BLaER1 (cell line): ENCODE measurements around the gene CDK5R2.

ENCODE experiments used
- H3K27ac ChIP-seq: shearing (Covaris generic); formaldehyde crosslinking; 2 replicates; pipeline ENCODE4 v1.8.1; 2022
- H3K27me3 ChIP-seq: shearing (Covaris generic); formaldehyde crosslinking; 2 replicates; pipeline ENCODE4 v1.8.1; 2022
- H3K36me3 ChIP-seq: shearing (Covaris generic); formaldehyde crosslinking; 2 replicates; pipeline ENCODE4 v1.8.1; 2022
- H3K4me1 ChIP-seq: shearing (Covaris generic); formaldehyde crosslinking; 2 replicates; pipeline ENCODE4 v1.8.1; 2022
- H3K4me2 ChIP-seq: shearing (Covaris generic); formaldehyde crosslinking; 2 replicates; pipeline ENCODE4 v1.8.1; 2022
- H3K4me3 ChIP-seq: shearing (Covaris generic); formaldehyde crosslinking; 2 replicates; pipeline ENCODE4 v1.8.1; 2022
- H3K9ac ChIP-seq: shearing (Covaris generic); formaldehyde crosslinking; 2 replicates; pipeline ENCODE4 v1.8.1; 2022
- H3K9me3 ChIP-seq: shearing (Covaris generic); formaldehyde crosslinking; 2 replicates; pipeline ENCODE4 v1.8.1; 2022
- H4K20me1 ChIP-seq: shearing (Covaris generic); formaldehyde crosslinking; 2 replicates; pipeline ENCODE4 v1.8.1; 2022
- Cebpa-rat ChIP-seq: shearing (Covaris generic); IDR thresholded peaks from 2 replicates; pipeline ENCODE4 v1.8.1; 2022

The CDK5R2 gene

GRCh38 chr2:219000569-219000960 is 41.1 kb downstream of the CDK5R2 start:
- Histone ChIP-seq H3K27ac (no peak overlapping the region), H3K9me3 (no peaks in the 10 kb centered on the region), H3K36me3 (no peaks in the 10 kb centered on the region), H3K4me3 (no peak overlapping the region), H3K27me3 (peaks cover 98% of the 10 kb centered on the region), H3K4me2 (no peak overlapping the region), H3K9ac (no peak overlapping the region), H4K20me1 (peaks cover 68% of the 10 kb centered on the region), H3K4me1 (peaks cover 5% of the 10 kb centered on the region; the same call in 1 of the 2 replicates)
- no peak for TF ChIP-seq Cebpa-rat

GRCh38 chr2:219001100-219001576 is 41.7 kb downstream of the CDK5R2 start:
- Histone ChIP-seq H3K9ac (no peak overlapping the region), H4K20me1 (peaks cover 68% of the 10 kb centered on the region), H3K9me3 (no peaks in the 10 kb centered on the region), H3K36me3 (no peaks in the 10 kb centered on the region), H3K27me3 (peaks cover 98% of the 10 kb centered on the region), H3K4me1 (peaks cover 5% of the 10 kb centered on the region; the same call in 1 of the 2 replicates), H3K4me3 (no peak overlapping the region), H3K4me2 (no peak overlapping the region), H3K27ac (no peak overlapping the region)
- TF ChIP-seq Cebpa-rat = no peak

- Histone ChIP-seq H3K4me3 (no peak overlapping the region), H3K4me1 (peaks cover 5% of the 10 kb centered on the region; the same call in 1 of the 2 replicates), H3K27me3 (peaks cover 94% of the 10 kb centered on the region)
Observed at GRCh38 chr2:219001577-219002394, 42.3 kb downstream of the CDK5R2 start.

GRCh38 chr2:219002395-219003266 is 43.2 kb downstream of the CDK5R2 start:
- Histone ChIP-seq H3K4me2 (no peak overlapping the region), H3K27me3 (peaks cover 90% of the 10 kb centered on the region), H3K27ac (no peak overlapping the region), H3K9me3 (no peaks in the 10 kb centered on the region), H4K20me1 (peaks cover 66% of the 10 kb centered on the region), H3K9ac (no peak overlapping the region), H3K4me1 (peaks cover 5% of the 10 kb centered on the region; the same call in 1 of the 2 replicates), H3K4me3 (no peak overlapping the region), H3K36me3 (no peaks in the 10 kb centered on the region)
- no peak for TF ChIP-seq Cebpa-rat

More at GRCh38 chr2:219001577-219002394, 42.3 kb downstream of the CDK5R2 start:
- peaks cover 66% of the 10 kb centered on the region for H4K20me1 ChIP-seq
- H3K9ac ChIP-seq = no peak overlapping the region
- H3K4me2 ChIP-seq = no peak overlapping the region
- no peak for TF ChIP-seq Cebpa-rat
- H3K27ac ChIP-seq = no peak overlapping the region
- no peaks in the 10 kb centered on the region for H3K9me3 ChIP-seq
- H3K36me3 ChIP-seq = no peaks in the 10 kb centered on the region

GRCh38 chr2:219003267-219003634 is 43.8 kb downstream of the CDK5R2 start:
- Histone ChIP-seq H3K9ac (no peak overlapping the region), H3K4me3 (no peak overlapping the region), H3K4me1 (peaks cover 5% of the 10 kb centered on the region; the same call in 1 of the 2 replicates), H3K36me3 (no peaks in the 10 kb centered on the region), H4K20me1 (peaks cover 66% of the 10 kb centered on the region), H3K9me3 (no peaks in the 10 kb centered on the region), H3K27ac (no peak overlapping the region), H3K27me3 (peaks cover 84% of the 10 kb centered on the region), H3K4me2 (no peak overlapping the region)
- no peak for TF ChIP-seq Cebpa-rat

- Histone ChIP-seq H3K36me3 (no peaks in the 10 kb centered on the region), H4K20me1 (peaks cover 66% of the 10 kb centered on the region), H3K4me3 (no peak overlapping the region), H3K4me2 (no peak overlapping the region), H3K4me1 (peaks cover 5% of the 10 kb centered on the region; the same call in 1 of the 2 replicates), H3K9me3 (no peaks in the 10 kb centered on the region), H3K27me3 (peaks cover 77% of the 10 kb centered on the region), H3K27ac (no peak overlapping the region), H3K9ac (no peak overlapping the region)
- no peak for TF ChIP-seq Cebpa-rat
Observed at GRCh38 chr2:219003979-219004378, 44.5 kb downstream of the CDK5R2 start.

- Histone ChIP-seq H3K9me3 (no peaks in the 10 kb centered on the region), H3K4me1 (no peaks in the 10 kb centered on the region), H3K36me3 (no peaks in the 10 kb centered on the region), H4K20me1 (peaks cover 14% of the 10 kb centered on the region; the same call in 1 of the 2 replicates), H3K4me3 (no peak overlapping the region), H3K27me3 (peaks cover 24% of the 10 kb centered on the region), H3K27ac (no peak overlapping the region), H3K9ac (no peak overlapping the region), H3K4me2 (no peak overlapping the region)
- TF ChIP-seq Cebpa-rat = no peak
Observed at GRCh38 chr2:219009294-219009693, 49.8 kb downstream of the CDK5R2 start.

- Histone ChIP-seq H3K9ac (no peak overlapping the region), H3K9me3 (no peaks in the 10 kb centered on the region), H4K20me1 (peaks cover 11% of the 10 kb centered on the region; the same call in 1 of the 2 replicates), H3K27me3 (peaks cover 16% of the 10 kb centered on the region), H3K4me1 (no peaks in the 10 kb centered on the region), H3K4me3 (no peak overlapping the region), H3K4me2 (no peak overlapping the region), H3K27ac (no peak overlapping the region), H3K36me3 (no peaks in the 10 kb centered on the region)
- no peak for TF ChIP-seq Cebpa-rat
Observed at GRCh38 chr2:219010162-219010756, 50.8 kb downstream of the CDK5R2 start.

- H3K4me3 ChIP-seq = no peak overlapping the region
- H3K36me3 ChIP-seq = no peaks in the 10 kb centered on the region
- no peak for TF ChIP-seq Cebpa-rat
- H3K27ac ChIP-seq = no peak overlapping the region
- peaks cover 10% of the 10 kb centered on the region for H3K27me3 ChIP-seq
- H3K9ac ChIP-seq = no peak overlapping the region
- no peak overlapping the region for H3K4me2 ChIP-seq
- no peaks in the 10 kb centered on the region for H3K9me3 ChIP-seq
- H3K4me1 ChIP-seq = no peaks in the 10 kb centered on the region
- H4K20me1 ChIP-seq = peaks cover 4% of the 10 kb centered on the region; the same call in 1 of the 2 replicates
Observed at GRCh38 chr2:219010873-219011272, 51.4 kb downstream of the CDK5R2 start.
